Measurements from ENCODE around the gene PIM2. TPM values are rescaled to one million over a fixed set of nuclear protein-coding genes. Genes with fewer than 3 reads are reported as not detected.

PIM2 gene
- polyA plus RNA-seq (2011; rRNA removed), result 5.6 and 8.0 TPM in 2 replicates
- 4.5 and 5.9 TPM in 2 replicates for polyA minus RNA-seq (2011; rRNA and poly(A)+ RNA removed)

GRCh38 chrX:48918643-48919340 is at the start of gene PIM2:
Gene PIM2 (minus strand): TSS chrX:48919024. CDS start chrX:48918834, 190 bp downstream.
- Histone ChIP-seq H3K4me3 (ENCODE audit: low read depth, low read length) (peak within 1 kb of the TSS; percentile 72), H3K36me3 (ENCODE audit: control insufficient read depth, insufficient read depth, low read length) (peaks cover 10% of the 10 kb centered on the region), H3K27me3 (ENCODE audit: control insufficient read depth, insufficient read depth, low read length) (no peaks in the 10 kb centered on the region)
- DNase-seq (ENCODE audit: low read depth), result no peak
- POLR2A ChIA-PET, result interaction anchor here (0.6 kb wide), 1 partner anchor 34 kb away, joined by 6 read pairs; no protein-coding TSS in a partner anchor
- TF ChIP-seq, protein P1, sequence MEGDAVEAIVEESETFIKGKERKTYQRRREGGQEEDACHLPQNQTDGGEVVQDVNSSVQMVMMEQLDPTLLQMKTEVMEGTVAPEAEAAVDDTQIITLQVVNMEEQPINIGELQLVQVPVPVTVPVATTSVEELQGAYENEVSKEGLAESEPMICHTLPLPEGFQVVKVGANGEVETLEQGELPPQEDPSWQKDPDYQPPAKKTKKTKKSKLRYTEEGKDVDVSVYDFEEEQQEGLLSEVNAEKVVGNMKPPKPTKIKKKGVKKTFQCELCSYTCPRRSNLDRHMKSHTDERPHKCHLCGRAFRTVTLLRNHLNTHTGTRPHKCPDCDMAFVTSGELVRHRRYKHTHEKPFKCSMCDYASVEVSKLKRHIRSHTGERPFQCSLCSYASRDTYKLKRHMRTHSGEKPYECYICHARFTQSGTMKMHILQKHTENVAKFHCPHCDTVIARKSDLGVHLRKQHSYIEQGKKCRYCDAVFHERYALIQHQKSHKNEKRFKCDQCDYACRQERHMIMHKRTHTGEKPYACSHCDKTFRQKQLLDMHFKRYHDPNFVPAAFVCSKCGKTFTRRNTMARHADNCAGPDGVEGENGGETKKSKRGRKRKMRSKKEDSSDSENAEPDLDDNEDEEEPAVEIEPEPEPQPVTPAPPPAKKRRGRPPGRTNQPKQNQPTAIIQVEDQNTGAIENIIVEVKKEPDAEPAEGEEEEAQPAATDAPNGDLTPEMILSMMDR (IDR thresholded peaks at IDR 0.05; ENCODE audit: insufficient read depth, low read depth, low read length), result no peak
- CTCF ChIA-PET, result no interaction called here

DNA sequence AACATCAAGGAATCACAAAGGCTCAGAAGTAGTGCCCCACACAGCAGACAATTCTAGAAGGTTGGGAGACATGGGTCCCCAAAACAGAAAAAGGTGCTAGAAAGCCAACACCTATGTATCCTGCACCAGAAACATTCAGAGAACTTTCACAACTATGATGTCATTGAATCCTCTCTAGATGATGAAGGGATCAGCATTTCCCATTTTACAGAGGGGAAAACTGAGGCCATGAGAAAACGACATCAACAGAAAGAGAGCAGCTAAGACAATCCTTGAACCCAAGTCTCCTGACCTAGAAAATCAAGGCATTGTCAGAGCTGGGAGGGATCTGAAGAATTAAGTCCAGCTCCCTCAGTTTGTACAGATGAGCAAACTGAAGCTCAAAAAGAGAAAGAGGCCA is 49.6 kb upstream of the PIM2 start:
- no peak for DNase-seq (ENCODE audit: low read depth)
- TF ChIP-seq, protein P1 (IDR thresholded peaks at IDR 0.05; ENCODE audit: insufficient read depth, low read depth, low read length), result no peak
- Histone ChIP-seq H3K4me3 (ENCODE audit: low read depth, low read length) (no peak overlapping the region), H3K27me3 (ENCODE audit: control insufficient read depth, insufficient read depth, low read length) (no peaks in the 10 kb centered on the region), H3K36me3 (ENCODE audit: control insufficient read depth, insufficient read depth, low read length) (no peaks in the 10 kb centered on the region)
- CTCF ChIA-PET, result no interaction called here
- POLR2A ChIA-PET, result no interaction called here

- ChIA-PET POLR2A (no interaction called here), CTCF (no interaction called here)
- TF ChIP-seq, protein P1 (IDR thresholded peaks at IDR 0.05; ENCODE audit: insufficient read depth, low read depth, low read length), result no peak
- Histone ChIP-seq H3K36me3 (ENCODE audit: control insufficient read depth, insufficient read depth, low read length) (no peaks in the 10 kb centered on the region), H3K27me3 (ENCODE audit: control insufficient read depth, insufficient read depth, low read length) (no peaks in the 10 kb centered on the region), H3K4me3 (ENCODE audit: low read depth, low read length) (no peak overlapping the region)
- no peak for DNase-seq (ENCODE audit: low read depth)
Measured at GRCh38 chrX:48966796-48967579, 48.2 kb upstream of the PIM2 start.

GRCh38 chrX:48965959-48966358 is 47.1 kb upstream of the PIM2 start:
- ChIA-PET POLR2A (no interaction called here), CTCF (no interaction called here)
- no peak overlapping the region for H3K4me3 ChIP-seq (ENCODE audit: low read depth, low read length)
- no peaks in the 10 kb centered on the region for H3K36me3 ChIP-seq (ENCODE audit: control insufficient read depth, insufficient read depth, low read length)
- no peaks in the 10 kb centered on the region for H3K27me3 ChIP-seq (ENCODE audit: control insufficient read depth, insufficient read depth, low read length)
- TF ChIP-seq, protein P1 (IDR thresholded peaks at IDR 0.05; ENCODE audit: insufficient read depth, low read depth, low read length), result no peak
- DNase-seq (ENCODE audit: low read depth), result no peak

GRCh38 chrX:48961585-48962091 is 42.8 kb upstream of the PIM2 start:
- TF ChIP-seq, protein P1 (IDR thresholded peaks at IDR 0.05; ENCODE audit: insufficient read depth, low read depth, low read length), result no peak
- DNase-seq (ENCODE audit: low read depth), result no peak
- CTCF ChIA-PET, result interaction anchor here (0.7 kb wide), 1 partner anchor 10 kb away, joined by 3 read pairs; the partner anchor contains the start of gene KCND1
- Histone ChIP-seq H3K36me3 (ENCODE audit: control insufficient read depth, insufficient read depth, low read length) (no peaks in the 10 kb centered on the region), H3K4me3 (ENCODE audit: low read depth, low read length) (no peak overlapping the region), H3K27me3 (ENCODE audit: control insufficient read depth, insufficient read depth, low read length) (no peaks in the 10 kb centered on the region)
- POLR2A ChIA-PET, result no interaction called here
